Stimulated activated CD8-positive, alpha-beta memory T cell treated with anti-CD3 and anti-CD28 coated beads, Interleukin-7, amount 100 ng/mL, for 48 hours (primary cell): ENCODE results near the gene AKT1.
"Not testable (repeated sequence)": the region's sequence is repeated elsewhere in the genome, so short reads cannot be mapped to it uniquely, and the experiment has no call there.

Experiments
- DNase-seq, 2 donors: peaks; one replicate each; pipeline ENCODE4 v3.0.0-alpha.2; 2020; ENCODE audit warnings: low read depth in 1 of 2; ENCODE audit errors: extremely low read depth in 1 of 2

Gene AKT1

DNA sequence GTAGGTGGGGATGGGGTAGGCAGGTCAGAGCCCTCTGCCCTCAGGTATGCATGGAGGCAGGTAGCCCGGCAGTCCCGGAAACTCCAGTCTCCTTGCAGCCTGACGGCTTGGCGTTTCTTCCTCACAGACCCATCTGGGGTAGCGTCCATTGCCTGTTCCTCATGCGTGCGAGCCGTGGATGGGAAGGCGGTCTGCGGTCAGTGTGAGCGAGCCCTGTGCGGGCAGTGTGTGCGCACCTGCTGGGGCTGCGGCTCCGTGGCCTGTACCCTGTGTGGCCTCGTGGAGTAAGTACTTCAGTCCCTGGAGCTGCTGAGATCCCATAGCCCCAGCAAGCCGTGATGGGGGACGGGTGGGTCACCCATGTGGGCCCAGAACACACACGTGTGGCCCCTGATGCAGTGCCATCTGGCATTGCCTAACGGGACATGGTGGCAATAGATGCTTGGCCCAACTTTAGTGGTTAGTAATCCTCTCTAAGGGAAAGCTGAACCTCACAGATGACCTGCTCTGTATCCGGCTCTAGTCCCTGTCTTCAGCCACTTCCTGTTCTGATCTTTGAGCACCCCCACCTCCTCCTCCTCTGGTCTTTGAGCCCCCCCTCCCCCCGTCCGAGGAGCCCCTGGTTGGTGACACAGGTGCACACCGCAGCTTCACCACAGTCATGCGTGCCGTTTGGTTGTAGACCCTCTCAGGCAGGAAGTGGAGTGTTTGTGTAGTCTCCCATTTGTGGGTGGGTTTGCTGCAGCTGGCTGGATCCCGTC is 38.9 kb downstream of the AKT1 start:
- DNase-seq, result no peak

DNA sequence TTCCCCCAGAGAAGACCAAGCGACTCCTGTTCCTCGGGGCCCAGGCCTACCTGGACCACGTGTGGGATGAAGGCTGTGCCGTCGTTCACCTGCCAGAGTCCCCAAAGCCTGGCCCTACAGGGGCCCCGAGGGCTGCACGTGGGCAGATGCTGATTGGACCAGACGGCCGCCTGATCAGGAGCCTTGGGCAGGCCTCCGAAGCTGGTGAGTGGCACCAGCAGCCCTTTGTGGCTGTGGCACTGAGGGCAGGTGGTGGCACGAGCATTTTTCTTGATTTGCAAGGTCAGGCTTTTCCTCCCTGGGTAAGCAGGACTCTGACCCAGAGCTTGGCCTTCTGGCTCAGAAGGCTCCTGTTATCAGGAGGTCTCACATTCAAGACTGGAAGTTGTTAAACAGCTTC is 39.9 kb downstream of the AKT1 start:
- DNase-seq, result no peak

DNA sequence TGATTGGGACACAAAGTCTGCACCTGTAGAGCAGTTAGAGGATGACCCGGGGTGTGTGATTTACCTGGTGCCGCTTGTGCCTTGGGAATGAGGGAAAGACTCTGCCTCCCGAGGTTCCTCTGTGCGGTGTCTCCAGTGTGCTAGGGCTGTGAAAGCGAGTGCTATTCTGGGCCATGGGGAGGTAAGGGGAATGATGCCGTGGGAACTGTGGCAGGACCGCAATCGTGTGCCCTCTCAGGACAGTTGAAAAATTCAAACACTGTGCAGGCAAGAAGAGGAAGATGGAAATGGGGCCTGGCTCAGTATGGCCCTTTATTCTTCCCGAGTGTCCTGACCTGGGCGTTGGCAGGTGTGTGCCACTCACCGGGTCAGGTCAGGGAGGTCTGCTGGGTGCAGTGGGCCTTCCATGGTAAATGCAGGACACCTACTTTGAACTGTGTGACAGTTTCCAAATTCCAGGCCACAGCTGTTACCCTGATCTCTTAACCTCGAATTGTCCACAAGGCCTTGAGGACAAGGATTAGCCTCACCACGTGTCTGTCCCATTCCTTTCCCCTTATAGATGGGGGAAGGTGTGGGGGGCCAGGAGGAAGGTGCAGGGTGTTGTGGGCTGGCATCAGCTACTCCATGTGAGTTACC is 41.2 kb downstream of the AKT1 start:
- DNase-seq, result no peak

DNA sequence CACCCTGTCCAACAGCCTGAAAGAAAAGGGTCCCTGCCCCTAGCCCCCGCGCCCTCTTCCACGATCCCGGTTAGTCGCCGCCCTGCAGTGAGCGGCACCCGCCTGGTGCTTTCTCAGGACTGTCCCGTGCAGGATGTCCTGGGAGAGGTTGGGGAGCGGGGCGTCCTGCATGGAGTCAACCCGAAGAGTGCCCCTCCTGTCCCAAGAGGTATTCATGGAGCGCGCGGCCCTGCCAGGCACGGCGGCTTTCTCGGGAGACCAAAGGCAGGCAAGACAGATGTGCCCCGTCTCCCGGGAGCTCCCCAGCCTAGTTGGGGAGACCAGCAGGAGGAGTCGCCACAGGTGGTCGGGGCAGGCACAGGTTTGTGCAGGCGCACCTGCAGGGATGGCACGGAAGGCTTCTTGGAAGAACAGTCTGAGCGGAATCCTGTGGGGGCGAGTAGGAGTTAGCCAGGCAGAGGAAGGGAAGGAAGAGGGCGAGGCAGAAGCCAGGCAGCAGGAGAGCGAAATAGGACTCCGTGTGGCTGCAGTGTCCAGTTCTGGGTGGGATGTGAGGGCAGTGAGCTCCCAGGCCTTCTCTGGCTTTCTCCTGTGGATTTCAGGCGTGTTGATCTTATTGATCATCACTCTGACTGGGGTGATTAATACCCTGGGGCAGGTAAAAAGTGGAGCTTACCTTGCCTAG is 41.9 kb downstream of the AKT1 start:
- no peak for DNase-seq

DNA sequence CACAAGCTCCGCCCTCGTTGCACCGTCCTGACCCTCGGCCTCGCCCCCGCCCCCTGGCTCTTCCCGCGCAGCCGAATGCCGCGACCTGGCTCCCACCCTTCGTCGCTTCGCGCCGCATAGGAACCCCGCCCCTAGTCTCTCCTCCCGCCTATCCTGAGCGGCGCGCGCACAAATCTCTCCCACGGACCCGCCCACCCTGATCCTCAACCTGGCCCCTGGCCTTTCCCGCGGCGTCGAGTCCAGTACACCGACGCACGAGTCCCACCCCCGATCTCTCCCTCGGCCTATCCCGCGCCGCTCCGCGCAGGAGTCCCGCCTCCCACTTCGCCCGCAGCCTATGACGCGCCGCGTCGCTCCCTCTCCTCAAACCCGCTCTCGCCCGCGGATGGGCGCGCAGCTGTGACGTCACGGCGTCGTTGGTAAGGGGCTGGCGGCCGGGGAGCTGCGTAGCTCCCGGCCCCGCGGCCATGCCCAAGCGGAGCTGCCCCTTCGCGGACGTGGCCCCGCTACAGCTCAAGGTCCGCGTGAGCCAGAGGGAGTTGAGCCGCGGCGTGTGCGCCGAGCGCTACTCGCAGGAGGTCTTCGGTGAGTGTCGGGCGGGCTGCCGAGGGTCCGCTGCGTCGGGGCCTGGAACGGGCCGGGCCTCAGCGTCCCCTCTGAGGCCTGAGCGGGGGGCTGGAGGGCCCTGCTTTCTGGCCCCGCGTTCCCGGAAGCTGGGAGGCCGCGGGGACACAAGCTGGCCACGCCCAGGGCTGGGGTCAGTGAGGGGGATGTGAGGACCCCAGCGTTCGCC is 42.6 kb downstream of the AKT1 start, which contains the start of gene SIVA1:
Gene SIVA1 (plus strand): TSS at position 413 of the 793 bp plus-strand sequence. CDS start 55 bp downstream, at position 468.
- peak; percentile 99 to 100 for DNase-seq

DNA sequence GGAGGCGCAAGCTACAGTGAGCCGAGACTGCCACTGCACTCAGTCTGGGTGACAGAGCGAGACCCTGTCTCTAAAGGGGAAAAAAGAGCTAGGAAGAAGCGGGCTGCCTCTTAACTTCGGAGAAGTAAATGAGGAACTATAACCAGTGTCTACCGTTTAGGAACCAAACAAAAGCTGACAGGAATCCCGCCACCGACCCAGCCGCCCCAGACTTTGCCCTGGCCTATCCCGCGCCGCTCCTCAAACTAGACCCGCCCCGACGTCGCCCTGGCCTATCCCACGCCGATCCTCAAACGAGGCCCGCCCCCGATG is 43.2 kb downstream of the AKT1 start:
- DNase-seq, result no peak

DNA sequence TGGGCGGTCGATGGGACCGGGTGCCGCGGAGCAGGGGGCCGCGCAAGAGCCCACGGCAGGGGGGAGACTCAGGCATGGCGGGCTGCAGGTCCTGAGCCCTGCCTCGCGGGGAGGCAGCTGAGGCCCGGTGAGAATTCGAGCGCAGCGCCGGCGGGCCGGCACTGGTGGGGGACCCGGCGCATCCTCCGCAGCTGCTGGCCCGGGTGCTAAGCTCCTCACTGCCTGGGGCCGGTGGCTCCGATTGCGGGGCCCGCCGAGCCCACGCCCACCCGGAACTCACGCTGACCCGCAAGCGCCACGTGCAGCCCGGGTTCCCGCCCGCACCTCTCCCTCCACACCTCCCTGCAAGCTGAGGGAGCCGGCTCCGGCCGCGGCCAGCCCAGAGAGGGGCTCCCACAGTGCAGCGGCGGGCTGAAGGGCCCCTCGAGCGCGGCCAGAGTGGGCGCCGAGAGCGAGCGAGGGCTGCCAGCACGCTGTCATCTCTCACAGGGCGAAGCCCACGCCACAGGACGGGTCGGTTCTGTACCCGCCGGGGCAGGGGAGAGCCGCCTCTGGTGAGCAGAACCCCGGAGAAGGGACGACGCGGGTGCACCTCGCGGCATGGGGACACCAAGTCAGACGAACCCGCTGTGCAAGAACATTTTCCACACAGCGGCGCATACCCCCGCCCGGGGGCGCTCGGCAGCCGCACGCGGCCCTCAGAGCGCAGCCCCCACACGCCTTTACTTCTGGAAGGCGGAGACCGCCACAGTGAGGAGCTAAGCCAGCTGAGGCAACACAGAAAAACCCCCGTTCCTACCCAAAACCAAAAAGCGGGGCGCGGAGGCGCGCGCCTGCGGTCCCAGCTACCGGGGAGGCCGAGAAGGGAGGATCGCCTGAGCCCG is 43.8 kb downstream of the AKT1 start:
- no peak for DNase-seq

DNA sequence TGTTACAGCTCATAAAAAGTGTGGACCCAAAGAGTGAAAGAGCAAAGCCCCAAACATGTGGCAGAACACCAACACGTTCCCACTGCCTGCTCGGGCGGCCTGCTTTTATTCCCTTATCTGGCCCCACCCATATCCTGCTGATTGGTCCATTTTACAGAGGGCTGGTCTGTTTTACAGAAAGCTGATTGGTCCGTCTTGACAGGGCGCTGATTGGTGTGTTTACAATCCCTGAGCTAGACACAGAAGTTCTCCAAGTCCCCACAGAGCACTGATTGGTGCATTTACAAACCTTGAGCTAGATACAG is 44.8 kb downstream of the AKT1 start:
- DNase-seq, result not testable (repeated sequence)

DNA sequence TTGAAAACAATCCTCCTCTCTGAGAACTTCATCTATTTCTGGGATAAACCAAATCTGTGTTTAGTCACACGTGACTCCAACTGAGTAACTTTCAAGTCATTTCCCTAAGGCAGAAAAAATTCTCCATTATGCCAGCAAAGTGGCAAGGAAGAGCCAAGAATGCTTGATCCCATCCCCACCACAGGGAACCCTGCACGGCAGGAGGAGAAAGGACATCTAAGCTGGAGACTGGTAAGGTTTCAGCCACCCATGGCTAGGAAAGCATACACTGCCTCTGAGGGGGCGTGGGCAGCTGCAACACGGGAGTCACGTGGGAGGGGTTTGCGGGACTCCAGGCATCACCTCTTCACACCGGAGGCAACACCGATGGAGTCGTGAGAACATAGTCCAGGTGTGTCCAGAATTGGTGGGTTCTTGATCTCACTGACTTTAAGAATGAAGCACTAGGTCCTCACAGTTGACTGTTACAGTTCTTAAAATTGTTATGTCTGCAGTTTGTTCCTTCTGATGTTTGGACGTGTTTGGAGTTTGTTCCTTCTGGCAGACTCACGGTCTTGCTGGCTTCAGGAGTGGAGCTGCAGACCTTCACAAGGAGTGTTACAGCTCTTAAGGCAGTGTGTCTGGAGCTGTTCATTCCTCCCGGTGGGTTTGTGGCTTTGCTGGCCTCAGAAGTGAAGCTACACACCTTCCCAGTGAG is 45.3 kb downstream of the AKT1 start:
- DNase-seq, result no peak

DNA sequence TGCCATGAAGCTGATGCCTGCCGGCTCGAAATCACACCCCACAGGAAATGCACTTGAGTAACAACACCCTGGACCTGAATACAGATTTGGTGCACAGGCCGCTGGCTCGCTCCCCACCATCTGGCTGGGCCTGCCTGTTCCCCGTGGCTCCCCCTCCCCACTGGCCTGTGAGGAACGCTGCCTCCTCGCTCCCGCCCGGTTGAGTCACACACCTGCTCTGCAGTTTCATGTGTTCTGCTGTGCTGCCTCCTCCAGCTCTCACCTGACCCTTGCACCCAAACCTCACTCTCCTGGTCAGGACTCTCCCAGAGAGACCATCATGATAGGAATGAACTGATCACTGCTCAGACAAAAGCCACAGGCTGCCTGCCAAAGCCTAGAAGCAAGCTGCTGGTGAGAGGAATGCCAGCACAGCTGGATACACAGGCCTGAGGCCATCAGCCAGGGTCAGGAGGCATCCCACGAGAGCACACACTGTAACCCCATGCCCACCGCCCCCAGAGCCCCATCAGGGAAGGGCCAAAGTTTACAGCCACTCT is 46.4 kb downstream of the AKT1 start:
- DNase-seq, result no peak

DNA sequence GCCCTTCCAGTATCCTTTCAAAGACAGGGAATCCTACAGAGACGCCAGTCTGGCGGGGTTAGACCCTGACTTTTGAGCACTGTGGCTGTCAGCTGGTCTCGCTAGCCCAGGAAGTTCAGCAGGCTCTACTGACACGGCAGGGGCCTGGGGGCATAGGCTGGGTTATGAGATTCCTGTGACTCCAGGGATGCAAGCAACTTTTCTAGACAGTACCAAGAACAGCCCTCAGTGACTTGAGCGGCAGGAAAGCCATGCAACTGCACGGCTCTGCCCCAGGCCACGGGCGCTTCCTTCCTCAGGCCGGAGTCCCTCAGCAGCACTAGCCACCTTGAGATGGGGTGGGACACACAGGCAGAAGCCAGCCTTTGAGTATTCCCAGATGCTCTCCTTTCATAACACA is 47.7 kb downstream of the AKT1 start:
- DNase-seq, result no peak

DNA sequence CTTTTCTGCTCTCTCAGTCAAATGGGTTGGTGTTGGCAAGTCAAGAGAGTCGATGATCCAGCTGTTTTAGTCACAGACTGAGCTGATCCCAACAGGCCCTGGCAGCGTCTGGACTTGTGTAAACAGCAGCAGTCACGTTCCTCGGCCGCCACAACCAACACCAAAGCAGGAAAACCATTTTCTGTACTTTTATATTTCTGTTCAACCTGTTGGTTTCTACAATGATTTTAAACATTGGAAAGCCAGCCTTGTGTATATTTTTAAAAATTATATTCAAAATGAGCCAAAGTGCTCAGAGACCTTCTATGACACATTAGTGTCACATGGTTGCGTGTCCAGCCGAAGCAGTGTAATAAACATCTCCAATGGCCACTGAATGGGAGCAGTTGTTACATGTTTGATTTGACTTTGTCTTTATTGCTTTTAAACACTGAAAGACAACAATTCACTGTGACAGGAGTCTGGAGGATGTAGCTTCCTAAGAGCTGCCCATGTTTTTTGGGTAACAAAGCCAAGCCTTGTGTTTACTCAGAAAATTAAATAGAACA is 48.5 kb downstream of the AKT1 start:
- no peak for DNase-seq

DNA sequence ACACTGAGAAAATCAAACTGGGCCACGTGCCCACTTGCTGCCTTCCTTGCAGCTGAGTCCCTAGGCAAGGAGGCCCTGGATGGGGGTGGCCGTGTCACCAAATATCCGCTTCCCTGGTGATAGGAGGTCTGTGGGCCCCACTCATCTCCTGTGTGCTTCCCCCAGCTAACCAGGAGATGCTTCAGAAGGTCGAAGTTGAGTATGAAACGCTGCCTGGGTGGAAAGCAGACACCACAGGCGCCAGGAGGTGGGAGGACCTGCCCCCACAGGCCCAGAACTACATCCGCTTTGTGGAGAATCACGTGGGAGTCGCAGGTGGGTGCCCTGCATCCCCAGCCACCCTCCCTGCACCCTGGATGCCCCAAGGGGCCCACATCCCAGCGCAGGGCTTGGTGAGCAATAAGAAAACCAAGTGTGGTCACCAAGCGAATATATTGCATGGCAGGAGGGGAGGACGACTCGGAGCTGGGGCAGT is 49.4 kb downstream of the AKT1 start:
- DNase-seq, result peak in 1 of 2 donors; percentile 47

DNA sequence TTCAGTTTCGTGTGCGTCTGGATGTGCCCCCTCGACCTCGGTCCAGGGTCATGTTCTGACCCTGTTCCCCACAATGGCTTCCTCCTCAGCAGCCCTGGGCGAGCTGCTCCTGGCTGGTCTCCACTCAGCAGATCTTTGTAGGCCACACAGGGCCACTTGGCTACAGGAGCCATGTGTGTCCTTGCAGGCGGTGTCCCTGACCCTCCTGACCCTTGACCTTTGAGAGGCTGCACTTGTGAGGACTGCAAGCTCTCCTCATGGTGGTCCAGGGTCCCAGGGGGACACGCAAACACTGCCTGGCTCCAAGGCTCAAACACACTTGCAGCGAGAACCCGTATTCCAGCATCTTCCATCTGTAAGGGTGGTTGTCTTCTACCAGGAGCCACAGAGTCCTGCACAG is 50.1 kb downstream of the AKT1 start:
- DNase-seq, result no peak

DNA sequence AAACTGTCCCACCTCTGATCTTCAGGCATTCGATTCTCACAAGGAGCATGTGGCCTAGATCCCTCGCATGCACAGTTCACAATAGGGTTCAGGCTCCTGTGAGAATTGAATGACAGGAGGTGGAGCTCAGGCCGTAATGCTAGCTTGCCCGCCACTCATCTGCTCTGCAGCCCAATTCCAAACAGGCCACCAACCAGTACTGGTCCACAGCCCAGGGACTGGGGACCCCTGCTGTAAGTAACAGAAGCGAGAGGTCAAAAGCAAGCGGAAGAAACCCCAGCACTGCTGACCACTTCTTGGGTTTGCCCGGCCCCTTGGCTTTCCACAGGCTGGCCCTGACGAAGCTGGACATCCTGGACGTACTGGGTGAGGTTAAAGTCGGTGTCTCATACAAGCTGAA is 51.1 kb downstream of the AKT1 start:
- DNase-seq, result no peak

DNA sequence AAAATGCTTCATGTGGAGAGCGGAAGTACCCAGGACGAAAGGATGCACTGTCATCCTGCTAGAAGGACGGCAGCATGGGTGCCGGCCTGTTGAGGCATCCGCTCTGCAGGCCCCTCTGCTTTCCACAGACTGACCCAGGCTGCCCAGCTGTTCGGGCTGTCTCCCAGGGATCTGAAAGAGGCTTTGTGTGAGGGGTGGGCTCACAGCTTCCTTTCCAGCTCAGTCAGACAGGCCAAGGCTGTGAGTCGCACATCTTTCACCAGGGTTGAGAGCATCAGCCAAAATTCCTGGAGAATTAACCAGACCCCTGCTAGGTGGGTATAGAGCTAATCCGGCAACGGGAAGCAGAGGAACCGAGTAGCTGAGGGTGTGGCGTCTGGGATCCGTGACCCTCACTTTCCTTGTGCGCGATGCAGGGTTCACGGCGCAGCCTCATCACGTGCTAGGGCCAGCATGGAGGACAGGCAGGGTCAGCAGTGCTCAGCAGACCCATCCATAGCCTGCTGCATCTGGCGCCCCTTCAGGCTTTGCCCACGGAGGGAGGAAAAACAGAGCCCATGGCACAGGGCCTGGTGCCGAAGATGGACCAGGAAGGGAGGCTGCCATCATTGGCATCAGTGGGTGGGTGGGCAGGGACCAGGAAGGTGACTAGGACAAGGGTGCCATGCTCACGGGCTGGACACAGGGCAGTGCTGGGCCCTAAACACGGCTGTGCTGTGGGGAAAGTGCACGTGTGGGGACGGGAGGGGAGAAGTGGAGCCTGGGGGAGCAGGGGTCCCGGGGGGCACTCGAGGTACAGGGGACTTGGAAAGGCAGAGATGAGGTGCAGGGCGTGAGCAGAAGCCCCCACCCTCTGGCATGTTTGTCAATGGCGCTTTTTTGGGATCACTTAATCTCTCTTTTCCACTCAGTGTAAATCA is 51.8 kb downstream of the AKT1 start:
- no peak for DNase-seq

DNA sequence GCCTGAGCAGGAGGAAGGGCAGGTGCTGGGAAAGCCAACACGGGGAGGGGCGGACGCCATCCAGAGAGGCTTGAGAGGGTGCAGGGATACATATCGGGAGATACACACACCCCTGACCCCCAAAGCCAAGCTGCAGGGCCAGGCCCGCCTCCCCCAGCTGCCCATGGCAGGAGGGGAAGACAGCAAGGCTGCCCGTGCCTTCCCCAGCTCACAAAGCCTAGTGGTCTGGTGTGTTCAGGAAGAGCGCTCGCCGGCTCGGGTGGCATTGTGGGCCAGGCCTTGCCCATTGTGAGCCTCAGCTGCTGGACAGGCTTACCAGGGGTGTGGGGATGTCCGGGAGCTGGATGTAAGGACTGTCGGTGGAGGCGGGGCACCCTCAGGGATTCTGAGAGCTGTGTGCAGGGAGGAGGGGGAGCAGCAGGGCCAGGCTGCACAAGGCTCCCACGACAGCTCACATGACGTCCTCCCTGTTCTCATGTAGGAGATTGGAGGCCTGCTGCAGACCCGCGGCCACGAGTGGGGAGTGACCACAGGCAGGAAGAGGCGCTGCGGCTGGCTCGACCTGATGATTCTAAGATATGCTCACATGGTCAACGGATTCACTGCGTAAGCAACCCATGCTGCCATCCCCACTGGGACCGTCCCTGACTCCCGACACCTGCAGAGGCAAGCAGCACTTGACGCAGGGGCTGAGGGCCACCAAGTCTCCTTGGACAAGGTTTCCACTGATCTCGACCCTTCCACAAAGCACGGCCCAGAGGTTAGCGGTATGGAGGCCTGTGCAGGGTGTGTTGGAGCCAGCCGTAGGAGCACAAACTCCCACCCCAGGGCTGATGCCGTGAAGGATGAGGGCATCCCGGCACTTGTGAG is 52.7 kb downstream of the AKT1 start:
- no peak for DNase-seq
